ENCODE data around the gene POU4F1. TPM values are rescaled to one million over a fixed set of nuclear protein-coding genes. Genes with fewer than 3 reads are reported as not detected.
"Not testable (repeated sequence)": the region's sequence is repeated elsewhere in the genome, so short reads cannot be mapped to it uniquely, and the experiment has no call there.

The POU4F1 gene, protein sequence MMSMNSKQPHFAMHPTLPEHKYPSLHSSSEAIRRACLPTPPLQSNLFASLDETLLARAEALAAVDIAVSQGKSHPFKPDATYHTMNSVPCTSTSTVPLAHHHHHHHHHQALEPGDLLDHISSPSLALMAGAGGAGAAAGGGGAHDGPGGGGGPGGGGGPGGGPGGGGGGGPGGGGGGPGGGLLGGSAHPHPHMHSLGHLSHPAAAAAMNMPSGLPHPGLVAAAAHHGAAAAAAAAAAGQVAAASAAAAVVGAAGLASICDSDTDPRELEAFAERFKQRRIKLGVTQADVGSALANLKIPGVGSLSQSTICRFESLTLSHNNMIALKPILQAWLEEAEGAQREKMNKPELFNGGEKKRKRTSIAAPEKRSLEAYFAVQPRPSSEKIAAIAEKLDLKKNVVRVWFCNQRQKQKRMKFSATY
- 0.03 TPM for polyA plus RNA-seq (ENCODE audit: insufficient read length)
- long read RNA-seq, donor 1, result 0 reads
- long read RNA-seq, donor 2, result 0 reads
- long read RNA-seq, donor 3, result 0 reads
- long read RNA-seq, donor 4, result 0 reads
- long read RNA-seq, donor 5, result 0 reads
- long read RNA-seq, donor 6, result 0 reads
- long read RNA-seq, donor 7, result 0 reads
- long read RNA-seq, donor 8, result 0 reads

DNA sequence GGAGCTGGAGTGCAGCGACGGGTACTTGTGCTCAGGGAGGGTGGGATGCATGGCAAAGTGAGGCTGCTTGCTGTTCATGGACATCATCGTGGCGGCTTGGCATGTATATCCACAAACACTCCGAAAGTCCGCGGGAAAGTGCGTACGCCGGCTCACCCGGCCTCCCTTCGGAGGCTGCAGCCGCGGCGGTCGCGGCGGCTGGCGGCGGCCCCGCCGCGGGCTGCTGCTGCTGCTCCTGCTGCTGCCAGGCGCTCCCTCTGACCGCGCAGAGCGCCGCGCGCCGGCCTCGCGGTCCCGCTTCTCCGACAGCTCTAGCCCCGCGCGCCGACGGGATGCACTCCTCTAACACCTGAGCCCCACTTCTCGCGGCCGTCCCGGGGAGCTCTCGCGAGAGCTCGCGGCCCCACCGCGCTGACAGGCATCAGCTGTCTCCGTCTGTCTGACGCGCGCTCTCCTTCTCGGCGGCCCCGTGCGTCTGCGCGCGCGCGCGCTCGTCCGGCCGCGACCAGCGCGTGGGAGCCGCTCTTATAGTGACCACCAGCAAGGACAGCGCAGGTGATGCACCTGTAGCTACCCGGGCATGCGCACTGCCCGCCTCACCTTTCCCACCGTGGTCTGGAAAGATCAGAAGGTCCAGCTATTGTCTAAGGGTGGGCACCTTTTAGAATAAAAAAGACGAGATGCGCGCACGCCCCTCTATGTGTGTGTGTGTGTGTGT is at the start of gene POU4F1:
POU4F1 (minus strand) TSS at position 313 of the 718 bp plus-strand sequence; CDS start at position 87, 226 bp downstream.
- DNase-seq, result no peak

DNA sequence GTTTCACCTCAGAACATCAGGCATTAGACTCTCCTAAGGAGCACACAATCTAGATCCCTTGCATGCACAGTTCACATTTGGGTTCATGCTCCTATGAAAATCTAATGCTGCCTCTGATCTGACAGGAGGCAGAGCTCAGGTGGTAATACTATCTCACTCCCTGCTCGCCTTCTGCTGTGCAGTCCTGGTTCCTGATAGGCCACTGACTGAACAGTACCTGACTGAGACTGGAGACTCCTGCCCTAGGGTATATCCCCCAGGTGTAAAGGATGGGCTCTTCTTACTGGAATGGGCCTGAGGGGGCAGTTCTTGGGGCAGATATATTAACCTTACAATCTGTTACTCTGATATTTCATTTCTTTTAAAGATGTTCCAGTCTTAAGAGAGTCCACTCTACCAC is 49.3 kb upstream of the POU4F1 start:
- no peak for DNase-seq

DNA sequence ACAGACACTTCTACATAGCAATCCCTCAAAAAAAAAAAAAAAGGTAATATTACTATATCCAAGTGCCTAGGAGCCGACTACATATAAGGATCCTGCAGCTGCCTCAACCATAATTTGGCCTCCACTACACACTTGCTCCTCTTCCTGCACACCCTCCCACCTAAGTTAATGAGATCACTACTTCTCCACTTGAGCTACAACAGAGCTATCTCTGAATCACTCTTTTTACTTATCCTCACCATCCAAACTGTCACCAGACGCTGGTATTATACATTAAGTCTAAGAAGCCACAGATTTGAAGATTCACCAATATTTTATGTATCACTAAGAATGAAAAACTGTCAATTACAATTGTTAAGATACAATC is 47.3 kb upstream of the POU4F1 start:
- no peak for DNase-seq

DNA sequence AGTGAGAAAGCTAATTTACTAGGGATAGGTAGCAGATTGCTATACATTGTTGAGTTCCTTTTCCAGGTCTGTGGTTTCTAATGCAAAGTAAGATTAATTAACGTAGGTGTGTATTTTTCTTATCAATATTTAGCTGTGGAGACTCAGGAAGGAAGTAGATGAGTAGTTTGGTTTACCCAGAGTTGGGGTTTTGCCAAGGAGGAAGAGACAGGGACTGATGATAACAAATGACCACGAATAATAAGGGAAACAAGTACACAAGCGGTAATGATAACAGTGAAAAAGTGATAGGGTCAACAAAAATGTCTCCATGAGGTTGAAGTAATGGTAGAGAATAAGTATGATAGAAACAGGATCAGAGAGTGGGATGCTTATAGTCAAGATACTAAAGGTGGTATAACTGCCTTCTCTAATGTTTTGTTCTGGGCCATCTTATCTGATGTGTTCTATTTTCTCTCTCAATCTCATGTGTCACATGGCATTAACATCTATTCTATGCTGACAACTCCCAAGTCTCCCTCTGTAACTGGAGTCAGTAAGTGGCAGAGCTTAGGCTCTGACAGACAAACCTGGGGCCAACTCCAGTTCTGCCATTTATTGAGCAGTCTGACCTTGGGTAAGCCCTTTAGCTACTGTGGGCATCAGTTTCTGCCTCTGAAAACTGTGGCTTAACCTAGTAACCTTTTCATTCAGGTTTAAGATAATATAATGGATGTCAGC is 46.8 kb upstream of the POU4F1 start:
- DNase-seq, result no peak

DNA sequence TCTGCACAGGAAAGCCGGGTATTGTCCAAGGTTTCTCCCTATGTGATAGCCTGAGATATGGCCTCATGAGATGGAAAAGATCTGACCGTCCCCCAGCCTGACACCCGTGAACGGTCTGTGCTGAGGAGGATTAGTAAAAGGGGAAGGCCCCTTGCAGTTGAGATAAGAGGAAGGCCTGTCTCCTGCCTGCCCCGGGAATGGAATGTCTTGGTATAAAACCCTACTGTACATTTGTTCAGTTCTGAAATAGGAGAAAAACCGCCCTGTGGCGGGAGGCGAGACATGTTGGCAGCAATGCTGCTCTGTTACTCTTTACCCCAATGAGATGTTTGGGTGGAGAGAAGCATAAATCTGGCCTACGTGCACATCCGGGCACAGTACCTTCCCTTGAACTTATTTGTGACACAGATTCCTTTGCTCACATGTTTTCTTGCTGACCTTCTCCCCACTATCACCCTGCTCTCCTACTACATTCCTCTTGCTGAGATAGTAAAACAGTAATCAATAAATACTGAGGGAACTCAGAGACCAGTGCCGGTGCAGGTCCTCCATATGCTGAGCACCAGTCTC is 43.8 kb upstream of the POU4F1 start:
- DNase-seq, result not testable (repeated sequence)

DNA sequence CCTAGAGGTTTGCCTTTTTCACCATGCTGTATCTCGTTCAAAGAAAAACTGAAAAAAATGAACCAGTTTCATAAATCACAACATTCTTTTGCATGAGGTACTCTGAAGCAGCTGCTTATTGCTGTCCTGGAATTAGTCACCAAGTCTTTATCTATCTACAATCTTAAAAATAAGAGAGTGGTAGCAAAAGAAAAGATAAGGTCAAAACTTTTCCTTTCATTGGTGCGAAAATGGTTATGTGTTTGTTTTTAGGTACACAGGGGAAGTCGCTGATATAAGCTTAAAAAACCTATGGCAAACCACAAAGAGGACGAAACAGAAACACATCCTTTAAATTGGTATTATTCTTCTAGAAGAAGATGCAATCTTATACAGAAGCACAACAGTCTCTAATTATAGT is 34.9 kb upstream of the POU4F1 start:
- no peak for DNase-seq

DNA sequence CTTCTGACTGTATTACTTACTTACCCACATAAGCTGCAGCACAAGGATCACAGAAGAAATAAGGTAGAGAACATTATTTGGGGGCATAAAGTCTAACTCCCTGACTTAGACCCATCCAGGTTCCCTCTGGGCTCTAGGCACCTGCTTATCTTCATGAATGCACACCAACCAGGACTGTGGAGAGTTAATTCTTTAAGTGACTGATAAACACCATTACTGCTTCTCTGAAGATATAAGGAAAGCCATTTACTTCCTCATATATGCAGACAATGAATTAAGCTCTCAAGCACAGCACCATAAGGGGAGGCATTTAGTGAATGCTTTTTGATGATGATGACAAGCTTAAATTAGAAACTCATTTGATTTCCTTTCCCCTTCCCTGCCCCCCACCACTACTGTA is 33.1 kb upstream of the POU4F1 start:
- no peak for DNase-seq

DNA sequence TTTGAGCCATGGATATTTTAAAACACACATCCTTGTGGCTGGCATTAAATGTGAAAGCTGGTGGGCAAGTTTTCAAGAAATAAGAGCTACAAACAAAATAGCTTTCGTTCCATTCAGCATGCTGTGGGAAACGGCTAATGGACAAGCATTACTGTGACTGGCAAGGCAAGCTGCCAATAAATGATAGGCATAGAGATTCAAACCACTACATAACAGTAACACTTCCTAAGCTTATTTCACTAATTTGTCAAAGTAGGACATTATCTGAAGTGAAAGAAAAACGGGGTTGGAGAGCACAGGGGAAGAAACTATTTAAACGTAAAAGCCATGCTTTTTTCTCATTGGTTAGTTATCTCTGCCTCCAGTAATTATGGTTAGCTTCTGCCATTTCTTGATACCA is 29.6 kb upstream of the POU4F1 start:
- DNase-seq, result no peak

DNA sequence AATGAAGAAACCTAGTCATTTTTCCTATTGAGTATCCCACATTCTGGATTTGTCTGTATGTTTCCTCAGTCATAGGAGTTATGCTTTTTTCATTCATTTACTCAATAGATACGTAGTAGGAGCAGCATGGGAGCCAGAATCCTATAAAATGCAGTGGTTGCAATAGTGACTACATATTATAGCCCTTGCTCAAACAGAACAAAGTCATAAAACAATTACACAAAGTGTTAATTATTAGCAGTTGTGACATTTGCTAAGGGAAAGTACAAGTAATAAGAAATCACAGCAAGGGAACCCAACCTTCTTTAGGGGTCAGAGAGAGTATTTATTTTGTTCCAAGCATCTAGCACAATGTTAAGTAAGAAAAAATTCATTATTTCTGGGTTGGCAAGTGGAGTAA is 27.7 kb upstream of the POU4F1 start:
- no peak for DNase-seq

DNA sequence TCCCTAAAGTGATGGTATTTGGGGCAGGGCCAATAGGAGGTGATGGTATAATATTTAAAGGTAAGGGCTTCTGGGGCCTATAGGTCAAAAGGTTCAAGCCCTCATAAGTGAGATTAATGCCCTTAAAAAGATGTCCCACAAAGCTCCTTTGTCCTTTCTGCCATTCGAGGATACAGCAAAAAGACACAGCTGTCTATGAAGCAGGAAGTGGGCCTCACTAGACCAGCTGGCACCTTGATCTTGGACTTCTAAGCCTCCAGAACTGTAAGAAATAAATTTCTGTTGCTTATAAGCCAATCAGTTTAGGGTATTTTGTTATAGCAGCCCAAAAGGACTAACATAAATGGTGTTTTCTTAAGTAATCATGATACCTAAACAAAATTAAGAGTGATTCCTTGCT is 27.2 kb upstream of the POU4F1 start:
- no peak for DNase-seq

DNA sequence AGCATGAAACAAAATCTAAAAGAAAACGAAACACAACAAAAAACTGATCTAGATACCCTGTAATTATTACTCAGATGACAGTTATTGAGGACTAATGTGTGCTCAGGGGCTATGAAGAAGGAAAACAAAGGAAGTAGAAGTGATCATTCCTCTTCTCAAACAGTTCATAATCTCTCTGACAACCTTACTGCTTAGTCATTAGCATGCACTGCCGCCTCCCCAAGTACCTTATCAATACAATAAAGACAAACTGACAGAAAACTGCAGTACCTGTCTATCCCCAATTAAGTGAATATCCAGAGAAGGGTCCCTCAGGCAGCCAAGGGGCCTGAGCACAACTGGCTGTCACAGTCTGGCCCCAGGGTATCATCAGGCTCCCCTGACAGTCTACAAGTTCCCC is 22.0 kb upstream of the POU4F1 start:
- no peak for DNase-seq

DNA sequence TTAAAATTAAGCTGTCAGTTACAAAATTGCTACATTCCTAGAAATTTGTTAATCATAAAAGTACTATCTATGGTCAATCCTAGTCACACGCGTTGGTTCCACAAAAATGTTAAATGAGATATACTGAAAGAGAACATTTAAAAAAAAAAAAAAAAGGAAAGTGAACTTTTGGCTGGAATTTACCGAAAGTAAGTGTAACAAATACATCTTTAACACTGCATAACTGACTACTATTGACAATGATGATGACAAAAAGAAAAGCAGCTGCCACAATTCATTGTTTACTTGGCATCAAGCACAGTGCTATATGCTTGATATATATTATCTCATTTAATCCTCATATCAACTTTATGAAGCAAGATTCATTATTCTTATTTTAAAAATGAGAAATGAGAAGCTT is 19.8 kb upstream of the POU4F1 start:
- no peak for DNase-seq

DNA sequence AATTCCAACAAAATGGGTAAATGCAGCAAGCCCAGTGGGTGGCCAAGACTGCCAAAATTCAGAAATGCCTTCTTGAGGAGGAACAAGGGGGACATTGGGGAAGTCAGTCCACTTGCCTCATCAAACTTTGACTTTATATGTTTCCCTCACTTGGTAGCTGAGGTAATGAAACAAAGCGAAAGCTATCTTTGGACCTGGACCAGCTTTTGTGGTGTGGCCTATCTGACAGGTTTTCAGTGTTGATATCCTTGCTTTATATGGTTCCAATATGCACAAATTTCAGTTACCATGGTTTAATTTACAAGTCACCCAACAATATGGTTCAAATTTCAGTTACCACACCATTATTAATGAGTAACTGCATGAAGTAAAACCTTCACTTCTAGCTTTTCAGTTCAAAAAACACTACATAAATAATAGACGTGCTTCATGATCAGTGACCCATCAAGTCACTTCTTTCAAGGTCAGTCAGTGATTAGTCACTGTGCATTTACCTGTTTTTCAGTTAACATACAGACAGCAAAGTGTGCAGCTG is 17.7 kb upstream of the POU4F1 start:
- DNase-seq, result no peak

DNA sequence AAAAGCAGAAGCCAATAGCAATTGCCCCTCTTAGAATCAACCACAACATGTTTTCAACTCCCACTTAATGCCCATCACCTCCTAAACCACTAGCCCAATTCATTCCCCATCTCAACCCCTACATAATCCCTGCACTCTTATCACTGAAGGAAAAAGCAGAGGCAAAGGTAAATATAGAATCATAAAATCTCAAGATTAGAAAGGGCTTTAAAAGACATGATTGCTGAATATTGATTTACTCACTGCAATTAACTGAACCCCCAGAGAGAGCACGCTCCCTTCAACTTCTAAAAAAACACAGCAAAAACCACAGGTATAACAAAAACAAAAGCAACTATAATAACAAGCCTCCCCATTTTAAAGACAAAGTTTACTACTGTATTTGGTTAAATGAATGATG is 15.1 kb upstream of the POU4F1 start:
- DNase-seq, result no peak

DNA sequence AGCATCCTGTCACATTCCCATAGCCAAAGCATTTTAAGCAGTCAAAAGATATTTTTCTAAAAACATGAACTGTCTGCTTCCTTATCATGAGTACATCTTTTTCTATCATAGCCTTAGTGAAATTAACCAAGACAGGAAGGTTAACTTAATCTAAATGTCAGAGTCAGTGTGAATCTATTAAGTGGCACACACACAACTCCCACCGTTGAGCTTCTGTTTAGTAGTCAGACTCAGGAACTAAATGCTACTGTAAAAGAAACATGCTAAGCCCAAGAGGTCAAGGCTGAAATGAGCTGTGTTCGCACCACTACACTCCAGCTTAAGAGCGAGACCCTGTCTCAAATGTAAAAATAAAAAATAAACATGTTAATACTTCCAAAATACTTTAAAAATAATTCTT is 7.7 kb upstream of the POU4F1 start:
- DNase-seq, result no peak

DNA sequence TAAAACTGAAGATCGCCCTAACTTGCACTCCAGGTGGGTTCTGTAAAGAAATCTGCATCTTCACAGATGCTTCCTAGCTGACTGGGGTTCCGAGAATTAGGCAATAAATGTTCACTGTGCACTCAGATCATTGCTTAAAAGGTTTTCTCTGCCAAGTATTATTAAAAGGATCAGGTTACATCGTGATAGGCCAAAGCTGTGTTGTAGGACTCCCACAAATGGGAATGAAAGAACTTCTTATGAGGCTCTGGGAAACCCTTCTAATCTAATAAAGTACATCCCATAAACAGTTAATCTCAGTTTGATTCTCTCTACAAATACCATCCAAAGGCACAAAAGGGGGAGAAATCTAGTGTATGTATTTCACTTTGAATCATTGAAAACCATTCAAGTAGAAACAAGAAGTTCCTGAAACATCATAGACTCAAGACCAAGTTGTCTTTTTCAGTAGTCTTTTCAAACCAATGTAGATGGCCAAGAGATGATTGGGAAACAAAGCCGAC is 7.1 kb upstream of the POU4F1 start:
- DNase-seq, result no peak

DNA sequence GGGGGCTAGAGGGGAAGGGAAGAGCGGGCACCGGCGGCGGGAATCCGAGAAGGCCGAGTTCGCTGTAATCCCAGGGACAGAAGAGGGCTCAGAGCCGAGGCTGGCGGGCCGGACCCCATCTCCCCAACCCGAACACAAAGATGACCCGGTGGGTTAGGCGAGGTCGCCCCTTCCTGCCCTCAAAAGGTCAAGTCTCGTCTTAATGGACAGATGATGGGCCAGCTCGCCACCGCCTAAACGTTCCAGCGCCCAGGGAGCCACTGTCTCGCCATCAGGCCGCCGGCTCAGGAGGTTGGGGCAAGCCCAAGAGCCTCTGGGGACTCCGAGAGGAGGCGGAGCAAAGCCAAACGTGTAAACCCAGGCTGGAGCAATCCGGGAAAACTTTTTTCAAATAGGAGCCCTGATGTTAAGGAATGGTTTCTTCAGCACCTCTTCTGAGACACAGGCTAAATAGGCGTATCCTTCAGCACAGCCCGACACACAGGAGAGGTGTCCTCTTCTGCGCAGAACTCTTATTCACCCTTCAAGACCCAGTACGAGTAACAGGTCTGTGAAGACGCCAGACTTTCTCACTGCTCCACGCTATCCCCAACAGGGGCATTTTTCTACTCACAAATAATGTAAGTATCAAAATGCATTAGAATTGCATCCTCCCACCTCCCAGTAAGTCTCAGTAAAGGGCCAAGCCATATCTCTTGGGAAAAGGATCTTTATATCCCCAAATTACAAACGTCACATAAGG is 6.3 kb upstream of the POU4F1 start:
- DNase-seq, result no peak

DNA sequence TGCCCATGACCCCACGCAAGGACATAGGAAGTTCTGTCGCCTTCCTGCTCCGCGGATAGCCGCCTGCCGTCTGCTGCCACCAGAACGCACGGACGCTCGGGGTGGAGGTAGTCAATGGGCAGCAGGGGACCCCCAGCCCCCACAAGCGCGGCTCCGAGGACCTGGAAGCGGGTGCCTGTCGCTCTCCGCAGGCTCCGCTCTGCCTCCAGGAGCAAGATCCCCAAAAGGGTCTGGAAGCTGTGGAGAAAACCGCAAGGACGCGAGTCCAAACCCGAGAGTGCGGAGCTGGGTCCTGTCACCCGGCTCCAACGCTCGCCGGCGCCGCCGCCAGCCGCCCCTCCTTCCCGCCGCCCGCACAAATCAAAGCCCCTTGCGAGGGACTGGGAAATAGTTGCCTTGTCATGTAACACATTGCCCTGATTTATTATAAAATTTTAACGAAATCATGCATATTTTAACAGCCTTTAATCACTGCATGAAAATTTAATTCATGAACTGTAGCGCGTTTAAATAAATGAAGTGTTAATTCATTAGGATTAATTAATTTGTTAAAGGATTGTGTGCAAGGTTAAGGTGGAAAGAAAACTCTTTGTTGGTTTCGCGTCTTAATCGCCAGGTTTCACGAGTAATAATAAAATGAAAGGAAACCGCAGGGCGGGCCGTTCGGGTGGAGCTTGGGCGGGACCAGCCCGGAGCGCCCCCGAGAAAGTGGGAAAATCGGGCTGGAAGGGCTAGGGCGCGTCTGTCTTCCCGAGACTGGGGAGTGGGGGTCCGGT is 5.5 kb upstream of the POU4F1 start:
- DNase-seq, result no peak

DNA sequence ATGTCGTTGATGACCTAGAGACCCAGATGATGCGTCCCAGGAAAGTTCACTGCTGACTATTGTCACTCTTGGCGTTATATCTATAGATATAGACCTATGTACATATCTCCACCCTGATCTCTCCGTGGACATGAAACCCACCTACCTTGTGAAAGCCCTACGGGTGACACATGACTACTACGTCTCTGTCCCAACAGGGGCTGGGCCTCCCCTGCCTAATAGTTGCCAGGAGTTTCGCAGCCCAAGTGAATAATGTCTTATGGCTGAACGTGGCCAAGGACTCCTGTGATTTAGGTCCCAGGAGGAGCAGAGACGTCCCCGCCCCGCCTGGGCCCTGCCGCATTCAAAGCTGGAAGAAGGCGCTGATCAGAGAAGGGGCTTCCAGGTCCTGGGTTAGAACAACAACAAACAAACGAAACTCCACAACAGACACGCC is 4.9 kb upstream of the POU4F1 start:
- no peak for DNase-seq

All from left kidney (tissue), 8 donors.